ENCODE data around the gene GLT6D1.

GRCh38 chr9:135584934-135585333 lies 54.4 kb downstream of the GLT6D1 start:
- TF ChIP-seq POLR2A (IDR thresholded peaks at IDR 0.05) (no peak), CTCF (IDR thresholded peaks at IDR 0.05) (no peak)
